ENCODE results near the gene ANKRD60.

ANKRD60 gene

DNA sequence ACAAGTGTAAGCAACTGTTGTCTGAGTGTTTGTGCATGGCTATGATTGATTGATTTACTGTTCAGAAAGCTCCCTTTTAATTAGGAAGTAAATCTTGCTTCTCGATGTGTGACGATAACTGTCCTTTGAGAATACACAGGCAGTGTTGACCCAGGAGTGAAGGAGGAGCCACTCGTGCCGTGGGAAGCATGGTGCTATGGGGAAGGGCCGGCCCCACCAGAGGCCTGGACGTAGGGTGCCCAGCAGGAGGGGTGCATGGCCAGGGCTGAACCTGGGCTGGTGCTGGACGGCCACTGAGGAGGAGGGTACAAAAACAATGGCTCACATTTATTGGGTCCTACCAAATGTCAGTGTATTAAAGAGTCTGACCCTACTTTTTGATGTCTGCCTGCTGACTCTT, 60.7 kb downstream of the ANKRD60 start:
- TF ChIP-seq, protein P1, sequence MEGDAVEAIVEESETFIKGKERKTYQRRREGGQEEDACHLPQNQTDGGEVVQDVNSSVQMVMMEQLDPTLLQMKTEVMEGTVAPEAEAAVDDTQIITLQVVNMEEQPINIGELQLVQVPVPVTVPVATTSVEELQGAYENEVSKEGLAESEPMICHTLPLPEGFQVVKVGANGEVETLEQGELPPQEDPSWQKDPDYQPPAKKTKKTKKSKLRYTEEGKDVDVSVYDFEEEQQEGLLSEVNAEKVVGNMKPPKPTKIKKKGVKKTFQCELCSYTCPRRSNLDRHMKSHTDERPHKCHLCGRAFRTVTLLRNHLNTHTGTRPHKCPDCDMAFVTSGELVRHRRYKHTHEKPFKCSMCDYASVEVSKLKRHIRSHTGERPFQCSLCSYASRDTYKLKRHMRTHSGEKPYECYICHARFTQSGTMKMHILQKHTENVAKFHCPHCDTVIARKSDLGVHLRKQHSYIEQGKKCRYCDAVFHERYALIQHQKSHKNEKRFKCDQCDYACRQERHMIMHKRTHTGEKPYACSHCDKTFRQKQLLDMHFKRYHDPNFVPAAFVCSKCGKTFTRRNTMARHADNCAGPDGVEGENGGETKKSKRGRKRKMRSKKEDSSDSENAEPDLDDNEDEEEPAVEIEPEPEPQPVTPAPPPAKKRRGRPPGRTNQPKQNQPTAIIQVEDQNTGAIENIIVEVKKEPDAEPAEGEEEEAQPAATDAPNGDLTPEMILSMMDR (IDR thresholded peaks at IDR 0.05; ENCODE audit: borderline replicate concordance, insufficient read depth, low read depth, low read length): no peak
- no peak overlapping the region for H3K4me3 ChIP-seq (ENCODE audit: low read depth, low read length)
